ENCODE measurements around the gene MPG.
A peak's percentile ranks its signal among the peaks of the same experiment; 100 is the strongest.

The MPG gene

GRCh38 chr16:116015-116414 is 38.0 kb downstream of the MPG start:
- TF ChIP-seq CTCF (conservative IDR thresholded peaks at IDR 0.05; ENCODE audit: control insufficient read depth, insufficient read depth, low read depth, low read length), result no peak
- H3K4me3 ChIP-seq (ENCODE audit: control insufficient read depth, low read depth, low read length), result no peak overlapping the region
- no peak for DNase-seq (ENCODE audit: low read depth)

- peak; percentile 43 for DNase-seq (ENCODE audit: low read depth)
- no peak overlapping the region for H3K4me3 ChIP-seq (ENCODE audit: control insufficient read depth, low read depth, low read length)
- TF ChIP-seq CTCF (conservative IDR thresholded peaks at IDR 0.05; ENCODE audit: control insufficient read depth, insufficient read depth, low read depth, low read length), result peak; percentile 61
Measured at GRCh38 chr16:117379-118365, 39.6 kb downstream of the MPG start.

- DNase-seq (ENCODE audit: low read depth), result no peak
- TF ChIP-seq CTCF (conservative IDR thresholded peaks at IDR 0.05; ENCODE audit: control insufficient read depth, insufficient read depth, low read depth, low read length), result no peak
- no peak overlapping the region for H3K4me3 ChIP-seq (ENCODE audit: control insufficient read depth, low read depth, low read length)
Measured at GRCh38 chr16:118857-119256, 40.8 kb downstream of the MPG start.

- no peak for DNase-seq (ENCODE audit: low read depth)
- H3K4me3 ChIP-seq (ENCODE audit: control insufficient read depth, low read depth, low read length), result no peak overlapping the region
- no peak for TF ChIP-seq CTCF (conservative IDR thresholded peaks at IDR 0.05; ENCODE audit: control insufficient read depth, insufficient read depth, low read depth, low read length)
Measured at GRCh38 chr16:119295-119694, 41.3 kb downstream of the MPG start.

- no peak overlapping the region for H3K4me3 ChIP-seq (ENCODE audit: control insufficient read depth, low read depth, low read length)
- TF ChIP-seq CTCF (conservative IDR thresholded peaks at IDR 0.05; ENCODE audit: control insufficient read depth, insufficient read depth, low read depth, low read length), result no peak
- no peak for DNase-seq (ENCODE audit: low read depth)
Measured at GRCh38 chr16:119835-120491, 41.9 kb downstream of the MPG start.

GRCh38 chr16:120756-121155 is 42.7 kb downstream of the MPG start:
- no peak for TF ChIP-seq CTCF (conservative IDR thresholded peaks at IDR 0.05; ENCODE audit: control insufficient read depth, insufficient read depth, low read depth, low read length)
- no peak for DNase-seq (ENCODE audit: low read depth)
- H3K4me3 ChIP-seq (ENCODE audit: control insufficient read depth, low read depth, low read length), result no peak overlapping the region
